Gastroesophageal sphincter (tissue), 3 donors: ENCODE measurements around the gene RIMBP2.

Experiments used
- POLR2AphosphoS5 ChIP-seq: sonication (generic); formaldehyde crosslinking; IDR thresholded peaks from one replicate; pipeline ENCODE4 v1.6.1; 2017; ENCODE audit warnings: antibody characterized with exemption
- TF ChIP-seq, protein P1 (sequence below), 4 experiments: fragments of 200-600 bp in 2 of 4; fragments of 450-650 bp in 2 of 4; sonication (generic) in 1 of 4; IDR thresholded peaks; one replicate each; pipeline ENCODE4 v1.5.1; 2017 to 2019; ENCODE audit warnings: antibody characterized with exemption in 4 of 4, mild to moderate bottlenecking in 2 of 4, moderate library complexity in 2 of 4

DNA sequence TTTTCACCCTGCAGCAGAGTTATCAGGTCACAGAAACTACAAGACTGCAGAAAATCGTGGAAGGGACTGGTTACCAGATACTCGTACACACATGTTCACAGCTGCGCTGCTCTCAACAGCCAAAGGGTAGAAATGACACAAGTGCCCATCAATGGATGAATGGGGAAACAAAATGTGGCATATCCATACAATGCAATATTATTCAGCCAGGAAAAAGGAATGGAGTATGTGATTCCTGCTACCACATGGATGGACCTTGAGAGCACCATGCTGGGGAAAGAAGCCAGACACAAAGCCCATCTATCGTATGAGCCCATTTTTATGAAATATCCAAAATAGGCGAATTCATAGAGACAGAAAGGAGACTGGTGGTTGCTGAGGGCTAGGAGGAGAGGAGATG is 1.7 kb upstream of the RIMBP2 start:
- TF ChIP-seq POLR2AphosphoS5 = no peak
- TF ChIP-seq, protein P1, sequence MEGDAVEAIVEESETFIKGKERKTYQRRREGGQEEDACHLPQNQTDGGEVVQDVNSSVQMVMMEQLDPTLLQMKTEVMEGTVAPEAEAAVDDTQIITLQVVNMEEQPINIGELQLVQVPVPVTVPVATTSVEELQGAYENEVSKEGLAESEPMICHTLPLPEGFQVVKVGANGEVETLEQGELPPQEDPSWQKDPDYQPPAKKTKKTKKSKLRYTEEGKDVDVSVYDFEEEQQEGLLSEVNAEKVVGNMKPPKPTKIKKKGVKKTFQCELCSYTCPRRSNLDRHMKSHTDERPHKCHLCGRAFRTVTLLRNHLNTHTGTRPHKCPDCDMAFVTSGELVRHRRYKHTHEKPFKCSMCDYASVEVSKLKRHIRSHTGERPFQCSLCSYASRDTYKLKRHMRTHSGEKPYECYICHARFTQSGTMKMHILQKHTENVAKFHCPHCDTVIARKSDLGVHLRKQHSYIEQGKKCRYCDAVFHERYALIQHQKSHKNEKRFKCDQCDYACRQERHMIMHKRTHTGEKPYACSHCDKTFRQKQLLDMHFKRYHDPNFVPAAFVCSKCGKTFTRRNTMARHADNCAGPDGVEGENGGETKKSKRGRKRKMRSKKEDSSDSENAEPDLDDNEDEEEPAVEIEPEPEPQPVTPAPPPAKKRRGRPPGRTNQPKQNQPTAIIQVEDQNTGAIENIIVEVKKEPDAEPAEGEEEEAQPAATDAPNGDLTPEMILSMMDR (IDR thresholded peaks at IDR 0.05) = no peak
